ENCODE results near the gene NPY5R. TPM values are rescaled to one million over a fixed set of nuclear protein-coding genes. Genes with fewer than 3 reads are reported as not detected.

The NPY5R gene
- polyA plus RNA-seq, 3 donors: not detected

- Histone ChIP-seq H3K36me3 (replicated peaks in 1 of 2; ENCODE audit: control insufficient read depth in 1 of 2, insufficient read depth in 2 of 2, low read length in 2 of 2) (no peaks in the 10 kb centered on the region), H3K9ac (ENCODE audit: insufficient read depth, low read length, poor library complexity, severe bottlenecking) (no peak overlapping the region), H3K4me1 (ENCODE audit: control insufficient read depth in 1 of 2, insufficient read depth in 2 of 2, low read length in 2 of 2) (peaks cover 8 to 12% of the 10 kb centered on the region in 2 donors), H3K27ac (ENCODE audit: low read depth in 1 of 2, low read length in 2 of 2) (no peak overlapping the region), H4K20me1 (ENCODE audit: insufficient read depth, low read length) (no peaks in the 10 kb centered on the region), H3K4me3 (replicated peaks in 1 of 3; ENCODE audit: low read depth in 2 of 3, low read length in 3 of 3) (no peak overlapping the region), H3K27me3 (ENCODE audit: control insufficient read depth in 2 of 2, insufficient read depth in 2 of 2, low read length in 2 of 2) (peaks cover 46 to 71% of the 10 kb centered on the region in 2 donors), H3K79me2 (ENCODE audit: insufficient read depth, low read length) (no peaks in the 10 kb centered on the region), H3K4me2 (replicated peaks; ENCODE audit: extremely low read depth, low read length, poor library complexity, severe bottlenecking) (no peak overlapping the region), H2AFZ (ENCODE audit: insufficient read depth, low read depth, low read length, poor library complexity, severe bottlenecking) (peak overlapping the region; percentile 70), H3K9me3 (replicated peaks in 1 of 2; ENCODE audit: control insufficient read depth in 1 of 2, insufficient read depth in 1 of 2, low read length in 2 of 2) (peaks cover 0 to 20% of the 10 kb centered on the region in 2 donors)
- Mint-ChIP-seq H3K4me3 (peak overlapping the region in 1 of 2 donors; percentile 85), H3K27me3 (ENCODE audit: low read depth in 3 of 3) (peaks cover 49 to 54% (median 52%) of the 10 kb centered on the region in 3 donors), H3K4me1 (peaks cover 14% of the 10 kb centered on the region), H3K9me3 (peaks cover 0 to 14% (median 7%) of the 10 kb centered on the region in 7 donors), H3K27ac (no peak overlapping the region), H3K36me3 (no peaks in the 10 kb centered on the region)
- WGBS (ENCODE audit: insufficient coverage): 47% methylated on average over 13 of the region's 16 CpGs
- no peak for DNase-seq
- intact Hi-C loops (cut with micrococcal nuclease): no loop called here
- TF ChIP-seq CTCF (IDR thresholded peaks at IDR 0.05): no peak
These were observed 12.6 kb upstream of the NPY5R start for GRCh38 chr4:163330916-163331628.

GRCh38 chr4:163331629-163332376, 11.9 kb upstream of the NPY5R start:
- Mint-ChIP-seq H3K4me1 (peaks cover 14% of the 10 kb centered on the region), H3K27me3 (ENCODE audit: low read depth in 3 of 3) (peaks cover 50 to 58% (median 52%) of the 10 kb centered on the region in 3 donors), H3K27ac (no peak overlapping the region), H3K9me3 (peaks cover 0 to 14% (median 7%) of the 10 kb centered on the region in 7 donors), H3K36me3 (no peaks in the 10 kb centered on the region), H3K4me3 (peak overlapping the region in 1 of 2 donors; percentile 85)
- no peaks in the 10 kb centered on the region for H3K79me2 ChIP-seq (ENCODE audit: insufficient read depth, low read length)
- no peak overlapping the region for H3K27ac ChIP-seq (ENCODE audit: low read depth in 1 of 2, low read length in 2 of 2)
- H3K4me2 ChIP-seq (replicated peaks; ENCODE audit: extremely low read depth, low read length, poor library complexity, severe bottlenecking): peak overlapping the region; percentile 63
- H3K9ac ChIP-seq (ENCODE audit: insufficient read depth, low read length, poor library complexity, severe bottlenecking): no peak overlapping the region
- H2AFZ ChIP-seq (ENCODE audit: insufficient read depth, low read depth, low read length, poor library complexity, severe bottlenecking): peak overlapping the region; percentile 70
- TF ChIP-seq CTCF (IDR thresholded peaks at IDR 0.05): no peak
- H3K9me3 ChIP-seq (replicated peaks in 1 of 2; ENCODE audit: control insufficient read depth in 1 of 2, insufficient read depth in 1 of 2, low read length in 2 of 2): peaks cover 0 to 20% of the 10 kb centered on the region in 2 donors
- intact Hi-C loops (cut with micrococcal nuclease): no loop called here
- H3K36me3 ChIP-seq (replicated peaks in 1 of 2; ENCODE audit: control insufficient read depth in 1 of 2, insufficient read depth in 2 of 2, low read length in 2 of 2): no peaks in the 10 kb centered on the region
- peak overlapping the region in 1 of 3 experiments; percentile 61 for H3K4me3 ChIP-seq (replicated peaks in 1 of 3; ENCODE audit: low read depth in 2 of 3, low read length in 3 of 3)
- H3K27me3 ChIP-seq (ENCODE audit: control insufficient read depth in 2 of 2, insufficient read depth in 2 of 2, low read length in 2 of 2): peaks cover 46 to 72% of the 10 kb centered on the region in 2 donors
- no peak for DNase-seq
- H3K4me1 ChIP-seq (ENCODE audit: control insufficient read depth in 1 of 2, insufficient read depth in 2 of 2, low read length in 2 of 2): peaks cover 8 to 12% of the 10 kb centered on the region in 2 donors
- WGBS (ENCODE audit: insufficient coverage): 2% methylated on average over 58 of the region's 58 CpGs
- no peaks in the 10 kb centered on the region for H4K20me1 ChIP-seq (ENCODE audit: insufficient read depth, low read length)
